MG63 (cell line): ENCODE data around the gene UBQLN4. TPM values are rescaled to one million over a fixed set of nuclear protein-coding genes. Genes with fewer than 3 reads are reported as not detected.

Experiments
- DNase-seq: peaks from one replicate; pipeline ENCODE4 v3.0.0-alpha.2; 2020
- H3K27me3 ChIP-seq: fragments of 250-450 bp; sonication (Bioruptor Pico); 2 replicates; pipeline ENCODE4 v1.5.1; 2020; ENCODE audit warnings: mild to moderate bottlenecking, moderate library complexity
- H3K36me3 ChIP-seq: fragments of 250-450 bp; sonication (Bioruptor Pico); 2 replicates; pipeline ENCODE4 v1.5.1; 2020; ENCODE audit warnings: mild to moderate bottlenecking, moderate library complexity
- H3K4me3 ChIP-seq: fragments of 250-450 bp; sonication (Bioruptor Pico); 2 replicates; pipeline ENCODE4 v1.5.1; 2020; ENCODE audit warnings: mild to moderate bottlenecking, moderate library complexity
- H3K9me3 ChIP-seq: fragments of 250-450 bp; sonication (Bioruptor Pico); 2 replicates; pipeline ENCODE4 v1.5.1; 2020; ENCODE audit warnings: mild to moderate bottlenecking, moderate library complexity
- total RNA-seq: library from RNA; depleted of rRNA; stranded (reverse); fragments of >200 nt; shearing (Covaris generic); gene quantifications from 2 replicates; pipeline ENCODE4 v1.2.3, GENCODE V29; 2014; ENCODE audit warnings: low replicate concordance; rRNA removed

UBQLN4 gene
- total RNA-seq, 1 experiment from 2014 or later: 40.3 TPM

GRCh38 chr1:156006666-156007376 lies 46.8 kb downstream of the UBQLN4 start:
- DNase-seq: no peak
- Histone ChIP-seq H3K36me3 (peaks cover 39% of the 10 kb centered on the region), H3K27me3 (no peaks in the 10 kb centered on the region)

GRCh38 chr1:156004843-156005584 lies 48.6 kb downstream of the UBQLN4 start:
- peaks cover 21% of the 10 kb centered on the region for H3K36me3 ChIP-seq
- no peaks in the 10 kb centered on the region for H3K9me3 ChIP-seq
- no peaks in the 10 kb centered on the region for H3K27me3 ChIP-seq
- H3K4me3 ChIP-seq: no peak overlapping the region
- no peak for DNase-seq

More at GRCh38 chr1:156006666-156007376, 46.8 kb downstream of the UBQLN4 start:
- H3K9me3 ChIP-seq: no peaks in the 10 kb centered on the region
- no peak overlapping the region for H3K4me3 ChIP-seq

- Histone ChIP-seq H3K36me3 (peaks cover 10% of the 10 kb centered on the region), H3K9me3 (no peaks in the 10 kb centered on the region), H3K27me3 (no peaks in the 10 kb centered on the region), H3K4me3 (no peak overlapping the region)
- no peak for DNase-seq
These were observed 49.7 kb downstream of the UBQLN4 start for GRCh38 chr1:156003923-156004188.

GRCh38 chr1:156002188-156002911 lies 51.2 kb downstream of the UBQLN4 start:
- H3K9me3 ChIP-seq: no peaks in the 10 kb centered on the region
- no peaks in the 10 kb centered on the region for H3K27me3 ChIP-seq
- peaks cover 4% of the 10 kb centered on the region; the same call in 1 of the 2 replicates for H3K36me3 ChIP-seq
- H3K4me3 ChIP-seq: no peak overlapping the region
- no peak for DNase-seq

GRCh38 chr1:156001662-156002171 lies 51.9 kb downstream of the UBQLN4 start:
- Histone ChIP-seq H3K9me3 (no peaks in the 10 kb centered on the region), H3K4me3 (no peak overlapping the region), H3K27me3 (no peaks in the 10 kb centered on the region), H3K36me3 (no peaks in the 10 kb centered on the region; the same call in 1 of the 2 replicates)
- peak; percentile 18 for DNase-seq

- no peaks in the 10 kb centered on the region for H3K27me3 ChIP-seq
- no peak overlapping the region for H3K4me3 ChIP-seq
- H3K36me3 ChIP-seq: no peaks in the 10 kb centered on the region
- DNase-seq: no peak
- no peaks in the 10 kb centered on the region for H3K9me3 ChIP-seq
These were observed 52.5 kb downstream of the UBQLN4 start for GRCh38 chr1:156001021-156001661.

- no peak overlapping the region for H3K4me3 ChIP-seq
- DNase-seq: no peak
- no peaks in the 10 kb centered on the region for H3K9me3 ChIP-seq
- H3K36me3 ChIP-seq: no peaks in the 10 kb centered on the region
- H3K27me3 ChIP-seq: no peaks in the 10 kb centered on the region
These were observed 53.6 kb downstream of the UBQLN4 start for GRCh38 chr1:155999964-156000363.

GRCh38 chr1:155996166-155996565 lies 57.4 kb downstream of the UBQLN4 start:
- Histone ChIP-seq H3K36me3 (no peaks in the 10 kb centered on the region), H3K4me3 (no peak overlapping the region), H3K27me3 (no peaks in the 10 kb centered on the region), H3K9me3 (no peaks in the 10 kb centered on the region)
- DNase-seq: no peak

GRCh38 chr1:155993595-155993994 lies 60.0 kb downstream of the UBQLN4 start:
- no peak overlapping the region for H3K4me3 ChIP-seq
- no peak for DNase-seq
- no peaks in the 10 kb centered on the region for H3K9me3 ChIP-seq
- H3K36me3 ChIP-seq: no peaks in the 10 kb centered on the region
- H3K27me3 ChIP-seq: no peaks in the 10 kb centered on the region

- no peak overlapping the region for H3K4me3 ChIP-seq
- DNase-seq: no peak
- no peaks in the 10 kb centered on the region for H3K36me3 ChIP-seq
- H3K9me3 ChIP-seq: no peaks in the 10 kb centered on the region
- no peaks in the 10 kb centered on the region for H3K27me3 ChIP-seq
These were observed 63.4 kb downstream of the UBQLN4 start for GRCh38 chr1:155990005-155990739.

- DNase-seq: peak; percentile 73
- H3K36me3 ChIP-seq: no peaks in the 10 kb centered on the region
- no peaks in the 10 kb centered on the region for H3K27me3 ChIP-seq
- H3K9me3 ChIP-seq: no peaks in the 10 kb centered on the region
- H3K4me3 ChIP-seq: 0 out of 2 replicates have a peak overlapping the region, but pooled peaks have one; percentile 7
These were observed 64.2 kb downstream of the UBQLN4 start for GRCh38 chr1:155989242-155990004.

Other genes starting within 250 kb of the UBQLN4 start
- 11.6 and 15.6 TPM in 2 replicates for gene GON4L, start 196.6 kb downstream of the UBQLN4 start, total RNA-seq
- 47.9 and 48.6 TPM in 2 replicates for gene SYT11, start 194.2 kb downstream of the UBQLN4 start, total RNA-seq
- 43.4 and 54.6 TPM in 2 replicates for gene RIT1, start 142.4 kb downstream of the UBQLN4 start, total RNA-seq
- gene KHDC4, start 119.4 kb downstream of the UBQLN4 start, total RNA-seq: 26.0 and 32.1 TPM in 2 replicates
- not detected in 2 replicates for gene RXFP4, start 112.2 kb downstream of the UBQLN4 start, total RNA-seq
- 38.7 and 70.6 TPM in 2 replicates for gene ARHGEF2, start 75.3 kb downstream of the UBQLN4 start, total RNA-seq
- gene SSR2, start 32.8 kb downstream of the UBQLN4 start, total RNA-seq: 243 and 387 TPM in 2 replicates
- 5.8 and 16.9 TPM in 2 replicates for gene LAMTOR2, start 984 bp upstream of the UBQLN4 start, total RNA-seq
- not detected in 2 replicates for gene RAB25, start 7.4 kb upstream of the UBQLN4 start, total RNA-seq
- gene MEX3A, start 28.7 kb upstream of the UBQLN4 start, total RNA-seq: 2.3 and 2.7 TPM in 2 replicates
- gene LMNA, start 60.9 kb upstream of the UBQLN4 start, total RNA-seq: 1,337 and 1,568 TPM in 2 replicates
- 0.49 TPM in 1 of 2 replicates, not detected in the other for gene SEMA4A, start 99.8 kb upstream of the UBQLN4 start, total RNA-seq
- 12.7 and 13.1 TPM in 2 replicates for gene SLC25A44, start 140.3 kb upstream of the UBQLN4 start, total RNA-seq
- gene PMF1, start 159.2 kb upstream of the UBQLN4 start, total RNA-seq: 161 and 219 TPM in 2 replicates
- gene BGLAP, start 188.4 kb upstream of the UBQLN4 start, total RNA-seq: 2.3 TPM in 1 of 2 replicates, not detected in the other
- gene PAQR6, start 194.3 kb upstream of the UBQLN4 start, total RNA-seq: 0.59 TPM in 1 of 2 replicates, not detected in the other
- gene SMG5, start 229.0 kb upstream of the UBQLN4 start, total RNA-seq: 75.7 and 99.5 TPM in 2 replicates
- gene TMEM79, start 230.5 kb upstream of the UBQLN4 start, total RNA-seq: 2.4 and 5.8 TPM in 2 replicates
- gene GLMP, start 241.9 kb upstream of the UBQLN4 start, total RNA-seq: 2.9 and 8.7 TPM in 2 replicates
- not detected in 2 replicates for gene VHLL, start 245.5 kb upstream of the UBQLN4 start, total RNA-seq